SK-N-SH (cell line): Measurements from ENCODE around the gene SEC14L2. TPM values are rescaled to one million over a fixed set of nuclear protein-coding genes. Genes with fewer than 3 reads are reported as not detected.

Experiments used
- CTCF ChIA-PET: fragments of 300-600, 350-600 bp; formaldehyde crosslinking; extraction: SDS; loops from one replicate; lab custom pipeline; 2021; lab: Yijun Ruan, JAX
- POLR2A ChIA-PET: fragments of 350-600 bp; sonication (Branson Sonifier 250); formaldehyde crosslinking; extraction: SDS; loops from one replicate; lab custom pipeline; 2020; ENCODE audit warnings: antibody characterized with exemption, inconsistent platforms; lab: Yijun Ruan, JAX
- DNase-seq: peaks from one replicate; pipeline ENCODE4 v3.0.0; 2012
- H2AFZ ChIP-seq: fragments of 200-600 bp; sonication (generic); 2 replicates; pipeline ENCODE4 v1.8.1; 2016; ENCODE audit warnings: antibody characterized with exemption, mild to moderate bottlenecking, low read depth
- H3F3A ChIP-seq: fragments of 200-600 bp; sonication (generic); replicated peaks from 2 replicates; pipeline ENCODE3; 2016; ENCODE audit warnings: antibody characterized with exemption, mild to moderate bottlenecking; ENCODE audit not compliant: insufficient read depth
- H3K27ac ChIP-seq, 2 experiments: fragments of 200-500 bp in 1 of 2; fragments of 200-600 bp in 1 of 2; sonication (Bioruptor generic) in 1 of 2; sonication (generic), shearing (Covaris generic) in 1 of 2; 2 replicates each; pipeline versions ENCODE4 v1.5.1 to v1.6.1; 2014 to 2016; ENCODE audit warnings: low read depth in 2 of 2, inconsistent platforms in 1 of 2, low read length in 1 of 2, mild to moderate bottlenecking in 1 of 2, mixed read lengths in 1 of 2
- H3K27me3 ChIP-seq: fragments of 200-600 bp; sonication (generic), shearing (Covaris generic); 2 replicates; pipeline ENCODE4 v1.6.1; 2016; ENCODE audit warnings: mixed run types; ENCODE audit not compliant: insufficient read depth
- H3K36me3 ChIP-seq, 2 experiments: fragments of 200-500 bp in 1 of 2; fragments of 200-600 bp in 1 of 2; sonication (Bioruptor generic) in 1 of 2; sonication (generic) in 1 of 2; replicated peaks in 1 of 2; 2 replicates each; pipeline versions ENCODE3 to v1.5.1; 2014 to 2016; ENCODE audit warnings: low read length in 1 of 2, mild to moderate bottlenecking in 1 of 2; ENCODE audit not compliant: insufficient read depth in 2 of 2, control insufficient read depth in 1 of 2
- H3K4me1 ChIP-seq, 2 experiments: fragments of 200-500 bp in 1 of 2; fragments of 200-600 bp in 1 of 2; sonication (Bioruptor generic) in 1 of 2; sonication (generic), shearing (Covaris generic) in 1 of 2; 2 replicates each; pipeline versions ENCODE4 v1.5.1 to v1.6.1; 2014 to 2016; ENCODE audit warnings: low read depth in 1 of 2, low read length in 1 of 2, mixed run types in 1 of 2; ENCODE audit not compliant: insufficient read depth in 2 of 2, control insufficient read depth in 1 of 2
- H3K4me2 ChIP-seq: fragments of 200-600 bp; sonication (generic), shearing (Covaris generic); 2 replicates; pipeline ENCODE4 v1.6.1; 2017; ENCODE audit warnings: mixed run types
- H3K4me3 ChIP-seq, 2 experiments: fragments of 200-500 bp in 1 of 2; fragments of 200-600 bp in 1 of 2; sonication (Bioruptor generic) in 1 of 2; sonication (generic), shearing (Covaris generic) in 1 of 2; 2 replicates each; pipeline versions ENCODE4 v1.5.1 to v1.8.1; 2014 to 2016; ENCODE audit warnings: low read depth in 2 of 2, inconsistent platforms in 1 of 2, low read length in 1 of 2, mild to moderate bottlenecking in 1 of 2, mixed read lengths in 1 of 2, moderate library complexity in 1 of 2
- H3K79me2 ChIP-seq: fragments of 200-600 bp; sonication (generic); 2 replicates; pipeline ENCODE4 v1.8.1; 2017; ENCODE audit warnings: mild to moderate bottlenecking; ENCODE audit not compliant: insufficient read depth
- H3K9ac ChIP-seq: fragments of 200-600 bp; sonication (generic); 2 replicates; pipeline ENCODE4 v1.6.1; 2017; ENCODE audit warnings: mixed run types
- H3K9me2 ChIP-seq: fragments of 200-600 bp; sonication (generic); 2 replicates; pipeline ENCODE4 v1.6.1; 2017; ENCODE audit warnings: mixed run types
- H3K9me3 ChIP-seq: fragments of 200-600 bp; sonication (generic); 2 replicates; pipeline ENCODE4 v1.6.1; 2017; ENCODE audit warnings: mixed run types, mild to moderate bottlenecking, moderate library complexity
- H4K20me1 ChIP-seq: fragments of 200-600 bp; sonication (generic); 2 replicates; pipeline ENCODE4 v1.6.1; 2017; ENCODE audit warnings: mild to moderate bottlenecking, mixed run types; ENCODE audit not compliant: insufficient read depth
- ELF1 ChIP-seq: IDR thresholded peaks from 2 replicates; pipeline ENCODE4 v1.4.0; 2012
- EP300 ChIP-seq, 2 experiments: IDR thresholded peaks; 2 replicates each; pipeline versions ENCODE4 v1.4.0 to v1.6.1; 2012; ENCODE audit warnings: borderline replicate concordance in 1 of 2, low read depth in 1 of 2, low read length in 1 of 2
- EZH2phosphoT487 ChIP-seq: fragments of 200-600 bp; sonication (generic); IDR thresholded peaks from 2 replicates; pipeline ENCODE4 v1.6.1; 2017; ENCODE audit warnings: low read depth, mixed run types, mild to moderate bottlenecking, antibody characterized with exemption, moderate library complexity, borderline replicate concordance
- FOXM1 ChIP-seq: IDR thresholded peaks from 2 replicates; pipeline ENCODE4 v1.4.0; 2012; ENCODE audit warnings: low read depth, mild to moderate bottlenecking
- JUND ChIP-seq: IDR thresholded peaks from 2 replicates; pipeline ENCODE4 v1.4.0; 2012
- POLR2AphosphoS5 ChIP-seq: IDR thresholded peaks from 2 replicates; pipeline ENCODE4 v1.6.1; 2012; ENCODE audit warnings: low read depth, low read length
- RAD21 ChIP-seq: IDR thresholded peaks from 2 replicates; pipeline ENCODE4 v1.6.1; 2012; ENCODE audit warnings: mild to moderate bottlenecking, low read length
- RFX5 ChIP-seq: IDR thresholded peaks from 2 replicates; pipeline ENCODE4 v1.6.1; 2012; ENCODE audit warnings: mild to moderate bottlenecking, improper control_type of control experiment, low read length
- TCF12 ChIP-seq: IDR thresholded peaks from 2 replicates; pipeline ENCODE4 v1.4.0; 2012
- YY1 ChIP-seq: IDR thresholded peaks from 2 replicates; pipeline ENCODE4 v1.4.0; 2012; ENCODE audit warnings: low read depth, mild to moderate bottlenecking
- WGBS: methylation state at CpG from one replicate; pipeline ENCODE4 v1.1.6; 2017; ENCODE audit warnings: low lambda C conversion rate; 5-methylcytosine and 5-hydroxymethylcytosine counted together
- polyA plus RNA-seq, 3 experiments: library from polyadenylated mRNA; depleted of rRNA; stranded (reverse); fragments of >200 nt; gene quantifications; 2 replicates each; pipeline ENCODE4 v1.2.3, GENCODE V29; 2012
- TF ChIP-seq, protein P1 (sequence below): IDR thresholded peaks from 2 replicates; pipeline ENCODE4 v1.4.0; 2012; ENCODE audit warnings: low read depth, borderline replicate concordance
- TF ChIP-seq, protein P2 (sequence below): fragments of 150-350 bp; IDR thresholded peaks from 2 replicates; pipeline ENCODE4 v1.6.1; 2016; ENCODE audit warnings: mild to moderate bottlenecking, low read depth, low read length
- TF ChIP-seq, protein P3 (sequence below): IDR thresholded peaks from 2 replicates; pipeline ENCODE4 v1.6.1; 2012; ENCODE audit warnings: mild to moderate bottlenecking, low read depth, low read length, moderate library complexity

SEC14L2 gene
- polyA plus RNA-seq, 1 of the 3 experiments (the other 2 are of a cell fraction), result 14.0 TPM

DNA sequence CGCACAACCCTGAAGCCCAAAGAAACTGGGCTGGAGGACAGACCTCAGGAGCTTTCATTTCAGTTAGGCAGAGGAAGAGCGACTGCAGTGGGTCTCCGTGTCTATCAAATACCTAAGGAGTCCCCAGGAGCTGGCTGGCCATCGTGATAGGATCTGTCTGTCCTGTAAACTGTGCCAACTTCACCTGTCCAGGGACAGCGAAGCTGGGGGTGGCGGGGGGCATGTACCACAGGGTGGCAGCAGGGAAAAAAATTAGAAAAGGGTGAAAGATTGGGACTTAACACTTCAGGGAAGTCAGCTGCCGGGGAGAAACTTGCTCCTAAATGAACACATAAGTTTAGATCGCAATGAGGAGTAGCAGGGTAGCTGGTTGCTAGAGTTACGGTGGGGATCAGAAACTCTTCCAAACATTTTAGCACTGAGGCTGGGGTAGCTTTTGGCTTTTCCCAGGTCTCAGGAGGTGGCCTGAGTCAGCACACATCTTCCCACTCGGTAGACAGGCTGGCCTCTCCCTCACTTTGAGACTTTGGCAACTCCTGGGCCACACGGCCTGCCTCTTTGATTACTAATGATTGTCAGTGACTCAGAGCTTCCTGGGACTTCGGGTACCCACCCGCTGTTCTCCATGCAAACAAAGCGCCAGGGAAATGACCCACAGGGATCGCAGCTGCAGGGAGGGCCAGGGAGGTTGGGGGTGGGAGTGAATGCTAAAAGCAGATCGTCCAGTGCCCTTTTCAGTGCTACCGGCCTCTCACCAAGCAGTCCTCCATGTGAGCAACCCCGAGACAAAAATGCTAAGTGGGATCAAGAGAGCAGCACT, 25.9 kb downstream of the SEC14L2 start (continued):
- 0 out of 4 replicates have a peak, but pooled peaks of 1 of the 2 experiments have one; percentile 38 for TF ChIP-seq EP300 (IDR thresholded peaks at IDR 0.05; ENCODE audit: borderline replicate concordance in 1 of 2, low read depth in 1 of 2, low read length in 1 of 2)
- no peak for TF ChIP-seq RFX5
- TF ChIP-seq, protein P1, sequence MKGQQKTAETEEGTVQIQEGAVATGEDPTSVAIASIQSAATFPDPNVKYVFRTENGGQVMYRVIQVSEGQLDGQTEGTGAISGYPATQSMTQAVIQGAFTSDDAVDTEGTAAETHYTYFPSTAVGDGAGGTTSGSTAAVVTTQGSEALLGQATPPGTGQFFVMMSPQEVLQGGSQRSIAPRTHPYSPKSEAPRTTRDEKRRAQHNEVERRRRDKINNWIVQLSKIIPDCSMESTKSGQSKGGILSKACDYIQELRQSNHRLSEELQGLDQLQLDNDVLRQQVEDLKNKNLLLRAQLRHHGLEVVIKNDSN, result no peak
- TF ChIP-seq RAD21, result no peak

DNA sequence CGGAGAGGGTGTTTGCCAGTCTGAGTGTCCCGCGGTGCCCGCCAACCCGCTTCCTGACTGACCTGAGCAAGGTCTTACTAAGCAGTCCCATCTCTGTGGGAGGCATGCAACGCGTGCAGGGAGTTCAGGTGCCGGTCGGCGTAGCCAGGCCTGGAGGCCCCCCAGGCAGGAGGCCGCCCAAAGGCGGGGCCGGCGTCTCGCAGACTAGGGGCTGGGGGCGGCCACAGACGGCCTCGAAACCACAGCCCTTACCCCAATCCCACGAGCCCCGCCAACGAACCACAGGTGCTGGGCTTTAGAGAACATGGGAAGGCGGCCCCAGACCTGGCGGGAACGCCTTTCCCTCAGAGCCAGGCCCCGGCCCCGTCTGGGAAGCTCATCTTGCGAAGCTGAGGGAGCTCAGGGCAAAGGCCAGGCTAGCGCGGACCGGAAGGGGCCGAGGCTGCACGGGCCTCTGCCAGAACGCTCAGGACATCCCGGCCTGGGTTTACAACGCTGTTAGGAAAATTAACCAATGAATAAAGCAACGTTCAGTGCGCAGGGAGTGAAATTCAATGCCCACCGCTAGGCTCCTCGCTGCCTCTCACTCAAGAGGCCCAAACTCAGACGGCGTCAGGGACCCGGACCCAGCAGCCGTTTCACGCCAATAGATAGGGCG, 26.6 kb downstream of the SEC14L2 start:
- Histone ChIP-seq H4K20me1 (no peaks in the 10 kb centered on the region), H3K4me1 (peaks cover 42 to 46% of the 10 kb centered on the region in 2 experiments), H2AFZ (no peak overlapping the region), H3K9ac (peak overlapping the region; percentile 97), H3F3A (peaks cover 53% of the 10 kb centered on the region), H3K79me2 (peaks cover 4% of the 10 kb centered on the region; the same call in 1 of the 2 replicates), H3K27ac (peak overlapping the region; percentile 97 to 99), H3K4me2 (peak overlapping the region; percentile 97), H3K27me3 (no peaks in the 10 kb centered on the region), H3K9me2 (no peaks in the 10 kb centered on the region), H3K36me3 (peaks cover 5 to 14% of the 10 kb centered on the region in 2 experiments), H3K9me3 (no peaks in the 10 kb centered on the region), H3K4me3 (peak overlapping the region; percentile 67 to 74)
- no peak for DNase-seq
- TF ChIP-seq, protein P2, sequence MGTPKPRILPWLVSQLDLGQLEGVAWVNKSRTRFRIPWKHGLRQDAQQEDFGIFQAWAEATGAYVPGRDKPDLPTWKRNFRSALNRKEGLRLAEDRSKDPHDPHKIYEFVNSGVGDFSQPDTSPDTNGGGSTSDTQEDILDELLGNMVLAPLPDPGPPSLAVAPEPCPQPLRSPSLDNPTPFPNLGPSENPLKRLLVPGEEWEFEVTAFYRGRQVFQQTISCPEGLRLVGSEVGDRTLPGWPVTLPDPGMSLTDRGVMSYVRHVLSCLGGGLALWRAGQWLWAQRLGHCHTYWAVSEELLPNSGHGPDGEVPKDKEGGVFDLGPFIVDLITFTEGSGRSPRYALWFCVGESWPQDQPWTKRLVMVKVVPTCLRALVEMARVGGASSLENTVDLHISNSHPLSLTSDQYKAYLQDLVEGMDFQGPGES, result no peak
- peak; percentile 91 for TF ChIP-seq POLR2AphosphoS5
- 0 out of 2 replicates have a peak, but pooled peaks have one; percentile 18 for TF ChIP-seq FOXM1
- 1% methylated on average over 38 of the region's 45 CpGs for WGBS
- POLR2A ChIA-PET, result interaction anchor here (0.6 to 2.0 kb wide), 8 partner anchors 10 to 168 kb away, joined by 3 to 19 read pairs (median 6); partner anchors contain the start of genes CCDC157, PES1, SEC14L2 and SF3A1
- CTCF ChIA-PET, result interaction anchor here (0.8 to 3.7 kb wide), 12 partner anchors 9 to 212 kb away, joined by 3 to 20 read pairs (median 4); partner anchors contain the start of gene SEC14L2

DNA sequence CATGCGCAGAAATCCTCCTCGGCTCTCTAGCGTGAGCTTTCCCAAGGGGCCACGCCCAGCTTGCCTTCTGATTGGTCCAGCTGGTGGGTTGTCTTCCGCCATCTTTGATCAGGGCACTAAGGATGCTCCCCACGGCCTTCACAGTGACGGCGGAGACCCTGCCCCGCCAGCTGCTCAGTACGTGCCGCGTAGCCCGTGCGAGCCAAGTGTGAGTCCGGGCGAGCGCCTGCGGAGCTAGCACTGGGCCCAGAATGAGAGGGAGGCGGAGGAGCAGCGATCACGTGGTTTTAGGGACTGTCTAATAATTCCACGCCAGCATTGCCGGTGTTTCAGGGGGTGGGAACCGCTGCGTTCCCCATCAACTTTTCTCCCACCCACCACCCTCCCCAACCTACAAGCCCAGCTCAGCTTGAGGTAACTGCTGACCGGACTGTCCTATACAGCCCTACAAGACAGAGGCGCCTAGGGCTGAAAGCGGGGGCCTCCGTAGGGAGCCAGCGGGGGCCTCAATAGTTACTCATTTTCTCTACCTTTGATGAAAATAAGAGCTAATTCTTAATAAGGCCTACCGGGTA, 27.2 kb downstream of the SEC14L2 start:
- H3K36me3 ChIP-seq, result peaks cover 0 to 8% of the 10 kb centered on the region in 2 experiments
- no peaks in the 10 kb centered on the region for H4K20me1 ChIP-seq
- peak overlapping the region; percentile 97 for H3K4me2 ChIP-seq
- H3K9me3 ChIP-seq, result no peaks in the 10 kb centered on the region
- H3K4me3 ChIP-seq, result peak overlapping the region; percentile 67 to 74
- H3K79me2 ChIP-seq, result peaks cover 4% of the 10 kb centered on the region; the same call in 1 of the 2 replicates
- peak overlapping the region; percentile 97 to 99 for H3K27ac ChIP-seq
- H2AFZ ChIP-seq, result peak overlapping the region; percentile 69; the same call in 1 of the 2 replicates
- no peaks in the 10 kb centered on the region for H3K9me2 ChIP-seq
- WGBS, result 4% methylated on average over 26 of the region's 31 CpGs
- peaks cover 53% of the 10 kb centered on the region for H3F3A ChIP-seq
- H3K27me3 ChIP-seq, result no peaks in the 10 kb centered on the region
- ChIA-PET POLR2A (interaction anchor here (0.6 to 2.0 kb wide), 7 partner anchors 9 to 168 kb away, joined by 3 to 19 read pairs (median 5); partner anchors contain the start of genes CCDC157, PES1, SEC14L2 and SF3A1), CTCF (interaction anchor here (0.7 to 3.7 kb wide), 14 partner anchors 10 to 211 kb away, joined by 3 to 20 read pairs (median 4); partner anchors contain the start of genes RNF215 and SEC14L2)
- H3K4me1 ChIP-seq, result peaks cover 42 to 46% of the 10 kb centered on the region in 2 experiments
- DNase-seq, result peak; percentile 93
- peak overlapping the region; percentile 97 for H3K9ac ChIP-seq
- TF ChIP-seq FOXM1, result no peak
- TF ChIP-seq POLR2AphosphoS5, result peak; percentile 11; the same call in 1 of the 2 replicates
- TF ChIP-seq TCF12, result peak; percentile 24; the same call in 1 of the 2 replicates
- peak; percentile 99 for TF ChIP-seq YY1
- no peak; the same call in 1 of the 2 replicates for TF ChIP-seq ELF1
- TF ChIP-seq EP300 (IDR thresholded peaks at IDR 0.05; ENCODE audit: borderline replicate concordance in 1 of 2, low read depth in 1 of 2, low read length in 1 of 2), result peak in 1 of 2 experiments; percentile 30; a peak in 1 of 4 replicates
- TF ChIP-seq, protein P3, sequence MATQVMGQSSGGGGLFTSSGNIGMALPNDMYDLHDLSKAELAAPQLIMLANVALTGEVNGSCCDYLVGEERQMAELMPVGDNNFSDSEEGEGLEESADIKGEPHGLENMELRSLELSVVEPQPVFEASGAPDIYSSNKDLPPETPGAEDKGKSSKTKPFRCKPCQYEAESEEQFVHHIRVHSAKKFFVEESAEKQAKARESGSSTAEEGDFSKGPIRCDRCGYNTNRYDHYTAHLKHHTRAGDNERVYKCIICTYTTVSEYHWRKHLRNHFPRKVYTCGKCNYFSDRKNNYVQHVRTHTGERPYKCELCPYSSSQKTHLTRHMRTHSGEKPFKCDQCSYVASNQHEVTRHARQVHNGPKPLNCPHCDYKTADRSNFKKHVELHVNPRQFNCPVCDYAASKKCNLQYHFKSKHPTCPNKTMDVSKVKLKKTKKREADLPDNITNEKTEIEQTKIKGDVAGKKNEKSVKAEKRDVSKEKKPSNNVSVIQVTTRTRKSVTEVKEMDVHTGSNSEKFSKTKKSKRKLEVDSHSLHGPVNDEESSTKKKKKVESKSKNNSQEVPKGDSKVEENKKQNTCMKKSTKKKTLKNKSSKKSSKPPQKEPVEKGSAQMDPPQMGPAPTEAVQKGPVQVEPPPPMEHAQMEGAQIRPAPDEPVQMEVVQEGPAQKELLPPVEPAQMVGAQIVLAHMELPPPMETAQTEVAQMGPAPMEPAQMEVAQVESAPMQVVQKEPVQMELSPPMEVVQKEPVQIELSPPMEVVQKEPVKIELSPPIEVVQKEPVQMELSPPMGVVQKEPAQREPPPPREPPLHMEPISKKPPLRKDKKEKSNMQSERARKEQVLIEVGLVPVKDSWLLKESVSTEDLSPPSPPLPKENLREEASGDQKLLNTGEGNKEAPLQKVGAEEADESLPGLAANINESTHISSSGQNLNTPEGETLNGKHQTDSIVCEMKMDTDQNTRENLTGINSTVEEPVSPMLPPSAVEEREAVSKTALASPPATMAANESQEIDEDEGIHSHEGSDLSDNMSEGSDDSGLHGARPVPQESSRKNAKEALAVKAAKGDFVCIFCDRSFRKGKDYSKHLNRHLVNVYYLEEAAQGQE, result no peak
- no peak for TF ChIP-seq EZH2phosphoT487
- TF ChIP-seq JUND, result no peak; the same call in 1 of the 2 replicates
